Right lobe of liver (tissue), 4 donors: ENCODE data around the gene ZIC2.

ENCODE experiments used
- POLR2A ChIP-seq: fragments of 450-650 bp; IDR thresholded peaks from one replicate; pipeline ENCODE4 v1.6.1; 2017; ENCODE audit warnings: antibody characterized with exemption, mild to moderate bottlenecking
- TF ChIP-seq, protein P1 (sequence below), 4 donors: fragments of 200-600 bp in 3 of 4; fragments of 450-650 bp in 1 of 4; IDR thresholded peaks; one replicate each; pipeline versions ENCODE4 v1.5.1 to v1.8.0; 2016 to 2022; ENCODE audit warnings: antibody characterized with exemption in 4 of 4, mild to moderate bottlenecking in 2 of 4
- donor health status: DM: no; HTN: no; CAD: no.
- donor health status: DM: no; HTN: no; CAD: no.
- donor health status: DM: no; HTN: yes; CAD: no.

DNA sequence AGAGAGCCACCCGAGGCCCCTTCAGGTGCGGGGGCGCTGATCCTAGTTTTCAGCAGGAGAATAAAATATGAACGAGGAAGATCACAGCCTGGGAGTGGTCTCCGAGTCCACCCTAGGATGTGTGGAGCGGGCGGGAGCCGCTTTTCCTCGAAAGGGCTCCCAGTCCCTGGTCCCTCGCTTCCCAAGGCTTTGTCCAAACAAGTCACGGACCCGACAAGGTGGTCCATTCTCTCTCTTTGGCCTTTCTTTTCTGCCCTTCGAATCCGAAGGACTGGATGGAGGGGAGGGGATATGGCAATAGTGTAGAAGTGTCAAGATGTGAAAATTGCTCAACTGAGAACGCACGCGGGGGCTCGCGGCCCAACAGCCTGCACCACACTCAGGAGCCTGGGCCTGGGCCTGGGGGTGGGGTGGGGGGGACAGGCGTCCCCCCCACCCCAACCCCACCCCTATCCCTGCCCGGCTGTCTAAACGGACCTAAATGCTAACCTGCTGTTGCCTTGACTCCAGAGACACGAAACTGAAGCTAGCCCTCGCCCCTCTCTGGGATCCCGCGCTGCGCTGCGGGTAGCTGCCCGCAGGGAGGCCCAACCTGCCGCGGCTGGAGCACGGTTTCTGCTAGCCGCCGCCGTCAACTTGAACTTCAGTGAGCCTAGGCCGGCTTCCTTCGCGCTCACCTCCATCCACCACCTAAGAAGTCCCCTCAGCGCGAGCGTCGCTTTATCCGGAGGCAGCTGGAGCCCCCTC lies 7.1 kb downstream of the ZIC2 start:
- TF ChIP-seq, protein P1, sequence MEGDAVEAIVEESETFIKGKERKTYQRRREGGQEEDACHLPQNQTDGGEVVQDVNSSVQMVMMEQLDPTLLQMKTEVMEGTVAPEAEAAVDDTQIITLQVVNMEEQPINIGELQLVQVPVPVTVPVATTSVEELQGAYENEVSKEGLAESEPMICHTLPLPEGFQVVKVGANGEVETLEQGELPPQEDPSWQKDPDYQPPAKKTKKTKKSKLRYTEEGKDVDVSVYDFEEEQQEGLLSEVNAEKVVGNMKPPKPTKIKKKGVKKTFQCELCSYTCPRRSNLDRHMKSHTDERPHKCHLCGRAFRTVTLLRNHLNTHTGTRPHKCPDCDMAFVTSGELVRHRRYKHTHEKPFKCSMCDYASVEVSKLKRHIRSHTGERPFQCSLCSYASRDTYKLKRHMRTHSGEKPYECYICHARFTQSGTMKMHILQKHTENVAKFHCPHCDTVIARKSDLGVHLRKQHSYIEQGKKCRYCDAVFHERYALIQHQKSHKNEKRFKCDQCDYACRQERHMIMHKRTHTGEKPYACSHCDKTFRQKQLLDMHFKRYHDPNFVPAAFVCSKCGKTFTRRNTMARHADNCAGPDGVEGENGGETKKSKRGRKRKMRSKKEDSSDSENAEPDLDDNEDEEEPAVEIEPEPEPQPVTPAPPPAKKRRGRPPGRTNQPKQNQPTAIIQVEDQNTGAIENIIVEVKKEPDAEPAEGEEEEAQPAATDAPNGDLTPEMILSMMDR (IDR thresholded peaks at IDR 0.05): no peak
- no peak for TF ChIP-seq POLR2A
